ENCODE measurements around the gene EOMES. TPM values are rescaled to one million over a fixed set of nuclear protein-coding genes. Genes with fewer than 3 reads are reported as not detected.

EOMES gene
- 0.36 to 0.84 TPM (median 0.69 TPM) in 5 replicates for total RNA-seq (2022; extraction: Qiagen RNA extraction)

DNA sequence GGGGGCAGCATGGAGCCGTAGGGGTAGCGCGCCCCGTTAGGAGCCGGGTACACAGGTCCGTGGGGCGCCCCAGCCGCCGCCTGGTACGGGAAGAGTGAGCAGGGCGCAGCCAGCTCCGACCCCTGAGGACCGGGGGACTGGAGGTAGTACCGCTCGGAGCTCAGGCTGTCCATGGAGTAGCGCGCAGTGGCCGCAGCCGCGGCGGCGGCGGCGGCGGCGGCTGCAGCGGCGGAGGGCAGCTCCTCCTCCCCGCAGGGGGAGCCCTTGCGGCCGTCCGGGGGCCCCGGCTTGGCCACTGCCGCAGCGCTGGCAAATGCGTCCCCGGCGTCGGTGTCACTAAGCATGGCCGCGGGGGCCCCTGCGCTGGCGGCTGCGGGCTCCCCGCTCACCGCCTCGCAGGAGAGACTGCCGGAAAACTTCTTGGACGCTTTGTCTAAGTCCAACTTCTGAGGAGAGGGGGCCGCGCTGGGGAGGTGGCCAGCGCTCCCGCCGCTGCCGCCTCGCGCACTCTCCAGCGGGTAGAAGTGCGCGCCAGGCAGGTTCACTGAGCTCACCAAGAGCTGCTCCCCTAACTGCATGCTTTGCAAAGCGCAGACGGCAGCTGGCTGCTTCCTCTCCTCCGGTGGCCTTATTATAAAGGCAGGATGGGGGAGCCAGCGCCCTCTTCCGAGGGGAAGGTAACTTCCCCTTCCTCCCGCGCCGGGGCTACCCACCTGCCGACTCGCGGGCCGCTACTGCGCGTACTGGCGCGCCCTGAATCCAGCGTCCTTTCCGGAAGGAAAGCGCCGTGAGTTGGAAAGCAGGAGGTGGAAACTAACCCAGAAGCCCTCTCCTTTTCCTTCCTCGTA lies at the start of gene EOMES:
EOMES (minus strand) TSS at position 607 of the 848 bp plus-strand sequence; CDS start at position 578, 29 bp downstream.

Other genes starting within 250 kb of the EOMES start
- 9.6 to 18.5 TPM (median 16.3 TPM) in 5 replicates for gene SLC4A7, start 237.9 kb downstream of the EOMES start, total RNA-seq (2022; extraction: Qiagen RNA extraction)